Loucy (cell line): ENCODE data around the gene P4HB.

Experiments used
- CTCF ChIP-seq: fragments of 200-600 bp; sonication (generic); conservative IDR thresholded peaks from 2 replicates; pipeline ENCODE4 v1.5.1; 2014; ENCODE audit warnings: mild to moderate bottlenecking, antibody characterized with exemption, low read length
- EZH2phosphoT487 ChIP-seq: fragments of 200-600 bp; IDR thresholded peaks from 2 replicates; pipeline ENCODE4 v1.6.1; 2018; ENCODE audit warnings: antibody characterized with exemption, mild to moderate bottlenecking, moderate library complexity, borderline replicate concordance

- TF ChIP-seq CTCF (no peak), EZH2phosphoT487 (no peak)
These were observed 15.0 kb downstream of the P4HB start for GRCh38 chr17:81845361-81845760.
